K562 (cell line): ENCODE results near the gene CHRM4. TPM values are rescaled to one million over a fixed set of nuclear protein-coding genes. Genes with fewer than 3 reads are reported as not detected.

Experiments
- ATAC-seq: fragments of 200-7000 bp; cut with Tn5 transposase; 3 replicates; pipeline ENCODE4 v1.9.1; 2020; ENCODE audit warnings: moderate library complexity
- Bru-seq: library from RNA; stranded (reverse); fragments of 400-500 nt; gene quantifications from one replicate; lab custom pipeline; 2021; lab: Mats Ljungman, UMichigan
- BruChase-seq, 2 experiments: library from RNA; stranded (reverse); fragments of 400-500 nt; gene quantifications; one replicate each; lab custom pipeline; 2021; lab: Mats Ljungman, UMichigan
- BruUV-seq: library from RNA; stranded (reverse); fragments of 400-500 nt; replicated peaks from 2 replicates; lab custom pipeline; 2021; lab: Mats Ljungman, UMichigan
- CTCF ChIA-PET: fragments of 300-600 bp; formaldehyde crosslinking; extraction: SDS; loops from one replicate; lab custom pipeline; 2021; ENCODE audit warnings: low intra/inter-chr PET ratio; lab: Yijun Ruan, JAX
- POLR2A ChIA-PET: fragments of 300-600, 350-650 bp; sonication (Branson Sonifier 250); formaldehyde crosslinking; extraction: SDS; loops from one replicate; lab custom pipeline; 2021; ENCODE audit warnings: antibody characterized with exemption, inconsistent platforms; lab: Yijun Ruan, JAX
- DNase-seq, 4 experiments: peaks; one replicate each; pipeline versions ENCODE4 v3.0.0 to v3.0.0-alpha.2; 2011 to 2018; ENCODE audit warnings: low spot score in 3 of 4, mixed read lengths in 3 of 4; ENCODE audit errors: extremely low read depth in 1 of 4
- FAIRE-seq: peaks from 2 replicates; lab custom pipeline; 2011; peaks lifted over from hg19 to GRCh38; lab: Jason Lieb, UNC
- H2AFZ ChIP-seq: 2 replicates; pipeline ENCODE4 v1.6.0; 2011; ENCODE audit warnings: low read depth, low read length, control low read depth, inconsistent platforms
- H3K27ac ChIP-seq: fragments of 200-600 bp; 3 replicates; pipeline ENCODE4 v1.8.0; 2011; ENCODE audit warnings: low read depth, mild to moderate bottlenecking, control low read depth, inconsistent platforms, low read length, moderate library complexity, mixed read lengths; ENCODE audit errors: extremely low read depth
- H3K27me3 ChIP-seq, 2 experiments: fragments of 300-600 bp in 1 of 2; 2 replicates in 1 of 2; 3 replicates in 1 of 2; pipeline versions ENCODE4 v1.6.0 to v1.8.0; 2011; ENCODE audit warnings: inconsistent platforms in 2 of 2, low read length in 2 of 2, mild to moderate bottlenecking in 1 of 2, mixed read lengths in 1 of 2, moderate library complexity in 1 of 2; ENCODE audit not compliant: control insufficient read depth in 2 of 2, insufficient read depth in 2 of 2
- H3K36me3 ChIP-seq: fragments of 300-600 bp; 3 replicates; pipeline ENCODE4 v1.8.0; 2011; ENCODE audit warnings: mild to moderate bottlenecking, low read length, inconsistent platforms; ENCODE audit not compliant: control insufficient read depth, insufficient read depth
- H3K4me1 ChIP-seq, 2 experiments: fragments of 200-600 bp in 1 of 2; replicated peaks in 1 of 2; 2 replicates in 1 of 2; 3 replicates in 1 of 2; pipeline versions ENCODE4 v1.5.1 to v1.8.0; 2011; ENCODE audit warnings: inconsistent platforms in 2 of 2, low read length in 2 of 2, mild to moderate bottlenecking in 1 of 2, mixed read lengths in 1 of 2, moderate library complexity in 1 of 2; ENCODE audit not compliant: control insufficient read depth in 2 of 2, insufficient read depth in 2 of 2
- H3K4me2 ChIP-seq: 2 replicates; pipeline ENCODE4 v1.6.1; 2011; ENCODE audit warnings: low read length, control low read depth, inconsistent platforms, mixed read lengths; ENCODE audit not compliant: insufficient read depth
- H3K4me3 ChIP-seq: fragments of 200-600 bp; sonication (generic), shearing (Covaris generic); 2 replicates; pipeline ENCODE4 v1.5.1; 2016; ENCODE audit warnings: control low read depth, inconsistent platforms
- H3K79me2 ChIP-seq: fragments of 200-600 bp; 3 replicates; pipeline ENCODE4 v1.8.0; 2011; ENCODE audit warnings: low read length, inconsistent platforms; ENCODE audit not compliant: control insufficient read depth, insufficient read depth
- H3K9ac ChIP-seq, 2 experiments: 2 replicates each; pipeline versions ENCODE4 v1.6.0 to v1.6.1; 2011; ENCODE audit warnings: low read depth in 2 of 2, low read length in 2 of 2, control low read depth in 1 of 2, inconsistent platforms in 1 of 2, mild to moderate bottlenecking in 1 of 2, mixed read lengths in 1 of 2; ENCODE audit not compliant: insufficient read depth in 1 of 2
- H3K9me1 ChIP-seq: one replicate; pipeline ENCODE4 v1.6.0; 2011; ENCODE audit warnings: inconsistent platforms, mild to moderate bottlenecking, low read length, moderate library complexity; ENCODE audit not compliant: control insufficient read depth, insufficient read depth
- H3K9me3 ChIP-seq: replicated peaks from 2 replicates; pipeline ENCODE4 v1.5.1; 2011; ENCODE audit warnings: low read depth, low read length, inconsistent platforms; ENCODE audit not compliant: control insufficient read depth, insufficient read depth
- H4K20me1 ChIP-seq: replicated peaks from 2 replicates; pipeline ENCODE4 v1.6.1; 2011; ENCODE audit warnings: low read length, inconsistent platforms, mixed read lengths; ENCODE audit not compliant: control insufficient read depth, insufficient read depth
- ATF1 ChIP-seq, 2 experiments: fragments of 450-650 bp in 1 of 2; IDR thresholded peaks; 2 replicates each; pipeline ENCODE4 v1.6.1; 2016; ENCODE audit warnings: missing compliant biosample characterization in 1 of 2, missing genetic modification characterization in 1 of 2
- BMI1 ChIP-seq: fragments of 150-350 bp; IDR thresholded peaks from 2 replicates; pipeline ENCODE4 v1.6.1; 2014; ENCODE audit warnings: low read length
- CCNT2 ChIP-seq: IDR thresholded peaks from 2 replicates; pipeline ENCODE4 v1.6.1; 2011; ENCODE audit warnings: borderline replicate concordance, low read depth, mild to moderate bottlenecking, moderate library complexity, mixed read lengths, low read length; ENCODE audit not compliant: insufficient read length; ENCODE audit errors: extremely low read depth
- CTBP1 ChIP-seq: fragments of 450-650 bp; IDR thresholded peaks from 2 replicates; pipeline ENCODE4 v1.6.1; 2016; ENCODE audit warnings: borderline replicate concordance
- GABPB2 ChIP-seq: fragments of 250-450 bp; sonication (Bioruptor Pico); conservative IDR thresholded peaks from 2 replicates; pipeline ENCODE4 v1.5.1; 2021; ENCODE audit warnings: mild to moderate bottlenecking
- GATA2 ChIP-seq: sonication (generic); formaldehyde crosslinking; IDR thresholded peaks from 2 replicates; pipeline ENCODE4 v1.4.0; 2020; ENCODE audit warnings: mild to moderate bottlenecking, missing genetic modification reagents
- L3MBTL2 ChIP-seq: fragments of 450-650 bp; IDR thresholded peaks from 2 replicates; pipeline ENCODE4 v1.6.1; 2016; ENCODE audit warnings: mild to moderate bottlenecking, moderate library complexity
- MXI1 ChIP-seq: IDR thresholded peaks from 2 replicates; pipeline ENCODE4 v1.6.1; 2011; ENCODE audit warnings: low read depth, mild to moderate bottlenecking, improper control_type of control experiment, low read length
- MYC ChIP-seq, 2 experiments: fragments of 250-450 bp in 1 of 2; sonication (Bioruptor Pico) in 1 of 2; IDR thresholded peaks; 2 replicates each; pipeline versions ENCODE4 v1.5.1 to v1.6.1; 2012 to 2021; ENCODE audit warnings: low read depth in 2 of 2, borderline replicate concordance in 1 of 2, improper control_type of control experiment in 1 of 2, low read length in 1 of 2, mild to moderate bottlenecking in 1 of 2, moderate library complexity in 1 of 2
- SIN3A ChIP-seq, 2 experiments: fragments of 150-350 bp in 1 of 2; IDR thresholded peaks; 2 replicates each; pipeline ENCODE4 v1.6.1; 2011 to 2016; ENCODE audit warnings: borderline replicate concordance in 2 of 2, low read depth in 2 of 2, low read length in 2 of 2, mild to moderate bottlenecking in 2 of 2, moderate library complexity in 2 of 2; ENCODE audit not compliant: control insufficient read depth in 1 of 2
- TCFL5 ChIP-seq: fragments of 250-450 bp; sonication (Bioruptor Pico); conservative IDR thresholded peaks from 2 replicates; pipeline ENCODE4 v1.6.1; 2021; ENCODE audit warnings: mild to moderate bottlenecking, moderate library complexity, matching md5 sums
- YY1 ChIP-seq, 3 experiments: IDR thresholded peaks; 2 replicates each; pipeline ENCODE4 v1.6.1; 2011; ENCODE audit warnings: low read length in 2 of 3, mild to moderate bottlenecking in 2 of 3, moderate library complexity in 2 of 3, borderline replicate concordance in 1 of 3, control low read depth in 1 of 3, low read depth in 1 of 3; ENCODE audit not compliant: insufficient read depth in 3 of 3, insufficient replicate concordance in 2 of 3, control insufficient read depth in 1 of 3, insufficient read length in 1 of 3; ENCODE audit errors: extremely low read depth in 1 of 3
- WGBS: fragments of 100-300 bp; shearing (Covaris generic); methylation state at CpG from one replicate; pipeline ENCODE4 v1.1.6; 2016; ENCODE audit warnings: low coverage, mixed read lengths; ENCODE audit not compliant: insufficient coverage; ENCODE audit errors: missing lambda C conversion rate; 5-methylcytosine and 5-hydroxymethylcytosine counted together
- in situ Hi-C: fragments of 300-500 bp; cut with MboI; formaldehyde crosslinking; loops from 4 replicates; pipeline ENCODE4 v1.15.0; 2018; ENCODE audit warnings: inconsistent platforms, mixed read lengths
- intact Hi-C: fragments of 100-400 bp; cut with micrococcal nuclease; formaldehyde crosslinking; loops from 2 replicates; pipeline ENCODE4 v1.14.2; 2022
- long read RNA-seq, 3 experiments: library from polyadenylated mRNA in 2 of 3; library from RNA in 1 of 3; unstranded in 2 of 3; stranded (forward) in 1 of 3; transcript quantifications; one replicate each; pipeline ENCODE4 v2.0.0, GENCODE V29; 2019 to 2022
- polyA minus RNA-seq, 3 experiments: library from RNA; depleted of rRNA, polyadenylated mRNA; stranded (reverse); fragments of >200 nt; gene quantifications; 2 replicates each; pipeline ENCODE4 v1.2.3, GENCODE V29; 2011
- polyA plus RNA-seq, 8 experiments: library from polyadenylated mRNA; depleted of rRNA in 4 of 8; stranded (reverse) in 5 of 8; unstranded in 3 of 8; fragments of >200 nt; fragmentation: Nextera tagmentation in 2 of 8; fragmentation: Illumina TruSeq in 1 of 8; extraction: Ambion mirVana in 2 of 8; extraction: Trizol in 1 of 8; gene quantifications; 2 replicates each; pipeline versions ENCODE4 v1.2.1 to v1.2.3, GENCODE V29; 2011 to 2014; ENCODE audit warnings: inconsistent platforms in 1 of 8, missing spikeins in 1 of 8
- total RNA-seq, 7 experiments: library from RNA; depleted of rRNA in 6 of 7; stranded (reverse); fragments of >200 nt in 6 of 7; fragmentation: Illumina TruSeq in 2 of 7; extraction: Trizol in 2 of 7; gene quantifications; 2 replicates each; pipeline versions ENCODE4 v1.2.1 to v1.2.3, GENCODE V29; 2011 to 2021; ENCODE audit warnings: low replicate concordance in 1 of 7
- TF ChIP-seq, protein P1 (sequence below), 2 experiments: fragments of 450-650 bp in 1 of 2; sonication (generic) in 1 of 2; formaldehyde crosslinking; conservative IDR thresholded peaks; 2 replicates each; pipeline versions ENCODE4 v1.4.0 to v1.8.1; 2020 to 2022; ENCODE audit warnings: mild to moderate bottlenecking in 1 of 2, missing genetic modification reagents in 1 of 2

Gene CHRM4
- total RNA-seq (2011; cell fraction: chromatin; rRNA removed; ENCODE audit: low replicate concordance): 1.0 and 3.7 TPM in 2 replicates
- total RNA-seq (2011; cell fraction: nucleolus; rRNA removed): 1.6 and 4.0 TPM in 2 replicates
- total RNA-seq (2011; cell fraction: nucleoplasm; rRNA removed): 1.2 TPM in 2 replicates
- total RNA-seq (2014; rRNA removed): 0.73 and 1.3 TPM in 2 replicates
- 0.19 and 0.22 TPM in 2 replicates for total RNA-seq (2014; rRNA removed; fragmentation: Illumina TruSeq; extraction: Trizol)
- total RNA-seq (2015; rRNA removed; fragmentation: Illumina TruSeq; extraction: Trizol): 0.22 and 0.49 TPM in 2 replicates
- total RNA-seq (2021): 0.89 and 1.0 TPM in 2 replicates
- polyA plus RNA-seq (2011; rRNA removed): 0.62 and 0.74 TPM in 2 replicates
- 0.84 and 2.3 TPM in 2 replicates for polyA plus RNA-seq (2011; cell fraction: cytosol; rRNA removed)
- 0.60 and 1.5 TPM in 2 replicates for polyA plus RNA-seq (2011; cell fraction: nucleus; rRNA removed)
- 0.35 and 0.68 TPM in 2 replicates for polyA plus RNA-seq (2012)
- polyA plus RNA-seq (2014; fragmentation: Illumina TruSeq; extraction: Trizol): 0.40 and 0.76 TPM in 2 replicates
- not detected for polyA plus RNA-seq (2014; fragmentation: Nextera tagmentation; extraction: Ambion mirVana)
- 0.33 and 0.58 TPM in 2 replicates for polyA plus RNA-seq (2014; rRNA removed)
- 0.42 and 1.1 TPM in 2 replicates for polyA minus RNA-seq (2011; rRNA and poly(A)+ RNA removed)
- 1.6 TPM in 1 of 2 replicates, not detected in the other for polyA minus RNA-seq (2011; cell fraction: cytosol; rRNA and poly(A)+ RNA removed)
- polyA minus RNA-seq (2011; cell fraction: nucleus; rRNA and poly(A)+ RNA removed): 0.89 and 2.6 TPM in 2 replicates
- percentile 39 among the genes with signal in this experiment for Bru-seq, nascent RNA
- not detected for BruChase-seq, experiment 1, labeled RNA remaining after a 2-hour chase
- percentile 31 among the genes with signal in this experiment for BruChase-seq, experiment 2, labeled RNA remaining after a 6-hour chase
- long read RNA-seq, experiment 1, partial matches to known transcripts: 0 of 2 reads
- long read RNA-seq, experiment 1, other reads (novel, unspliced or antisense): 1 of 2 reads
- long read RNA-seq, experiment 2: 0 reads
- long read RNA-seq, experiment 3: 0 reads

DNA sequence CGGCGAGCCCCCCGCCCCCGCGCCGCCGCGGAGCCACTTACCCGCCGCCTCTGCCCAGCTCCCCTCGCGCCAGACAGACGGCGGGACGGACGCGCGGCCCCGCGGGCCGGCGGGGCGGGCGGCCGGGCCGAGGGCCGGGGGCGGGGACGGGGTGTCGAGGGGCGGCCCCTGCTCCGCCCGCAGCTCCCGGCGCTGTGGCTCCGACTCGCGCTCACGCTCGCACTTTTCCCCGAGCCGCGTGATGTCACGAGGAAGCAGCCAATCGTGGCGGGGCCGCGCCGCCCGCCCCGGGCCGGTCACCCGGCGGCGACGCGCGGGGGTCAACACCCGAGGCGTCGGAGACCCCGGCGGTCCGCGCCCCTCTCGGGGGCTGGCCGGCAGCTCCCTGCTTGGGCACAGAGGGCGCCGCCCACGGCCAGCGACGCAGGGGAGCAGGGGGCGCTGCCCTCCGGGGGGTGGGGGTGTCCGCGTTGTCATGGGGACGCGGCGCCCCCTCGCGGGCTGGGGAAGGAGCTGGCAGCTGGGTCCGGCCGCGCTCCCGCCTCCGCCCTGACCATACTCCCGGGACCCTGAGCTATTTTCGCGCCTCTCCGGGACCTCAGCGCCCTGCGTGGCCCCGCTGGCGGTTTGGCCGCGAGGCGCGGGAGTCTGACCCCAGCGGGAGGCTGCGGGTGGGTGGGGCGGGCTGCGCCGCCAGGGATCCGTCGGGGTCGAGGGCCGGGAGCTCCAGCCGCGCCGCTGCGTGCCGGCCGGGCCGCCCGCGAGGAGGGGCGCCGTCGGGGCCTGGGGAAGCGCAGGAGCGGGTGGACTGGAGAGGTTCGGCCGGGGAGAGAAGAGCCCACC is at the start of gene CHRM4:
Gene CHRM4, minus strand, starts transcription at position 199 of the 843 bp plus-strand sequence. CDS start 5,219 bp downstream, outside the sequence.
- in situ Hi-C loops (no loop called here), intact Hi-C loops (no loop called here)
- Histone ChIP-seq H3K36me3 (peaks cover 5% of the 10 kb centered on the region; the same call in 1 of the 3 replicates), H3K79me2 (no peaks in the 10 kb centered on the region), H3K9me3 (no peaks in the 10 kb centered on the region), H3K9me1 (no peaks in the 10 kb centered on the region), H3K9ac (peak within 1 kb of the TSS; percentile 45 to 87; a peak in 3 of 4 replicates), H3K27ac (peak within 1 kb of the TSS; percentile 61; the same call in 1 of the 3 replicates), H4K20me1 (peaks cover 16% of the 10 kb centered on the region), H3K4me1 (peaks cover 19 to 60% of the 10 kb centered on the region in 2 experiments), H3K27me3 (peaks cover 0 to 11% of the 10 kb centered on the region in 2 experiments; a peak in 1 of 5 replicates), H2AFZ (peak within 1 kb of the TSS; percentile 82), H3K4me3 (peak within 1 kb of the TSS; percentile 81), H3K4me2 (peak within 1 kb of the TSS; percentile 70)
- BruUV-seq: no TSS peak
- 0% methylated on average over 24 of the region's 123 CpGs for WGBS
- peak; percentile 90 to 93 (median 90) for DNase-seq
- ATAC-seq: peak; percentile 76
- no peak for FAIRE-seq
- ChIA-PET CTCF (interaction anchor here (0.7 kb wide), 1 partner anchor 620 kb away, joined by 3 read pairs; no protein-coding TSS in a partner anchor), POLR2A (interaction anchor here (0.5 to 2.0 kb wide), 18 partner anchors 9 to 978 kb away, joined by 3 to 13 read pairs (median 3); partner anchors contain the start of genes MDK and NR1H3)
- TF ChIP-seq TCFL5 (CRISPR knock-in tag): no peak
- TF ChIP-seq, protein P1, sequence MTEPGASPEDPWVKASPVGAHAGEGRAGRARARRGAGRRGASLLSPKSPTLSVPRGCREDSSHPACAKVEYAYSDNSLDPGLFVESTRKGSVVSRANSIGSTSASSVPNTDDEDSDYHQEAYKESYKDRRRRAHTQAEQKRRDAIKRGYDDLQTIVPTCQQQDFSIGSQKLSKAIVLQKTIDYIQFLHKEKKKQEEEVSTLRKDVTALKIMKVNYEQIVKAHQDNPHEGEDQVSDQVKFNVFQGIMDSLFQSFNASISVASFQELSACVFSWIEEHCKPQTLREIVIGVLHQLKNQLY (CRISPR knock-in tag; conservative IDR thresholded peaks at IDR 0.05): no peak
- TF ChIP-seq CCNT2: peak; percentile 10
- TF ChIP-seq MYC (IDR thresholded peaks at IDR 0.05; ENCODE audit: low read depth, low read length): peak; percentile 14; the same call in 1 of the 2 replicates
- no peak for TF ChIP-seq MYC (CRISPR knock-in tag; IDR thresholded peaks at IDR 0.05; ENCODE audit: borderline replicate concordance, low read depth)
- TF ChIP-seq ATF1 (CRISPR knock-in tag; IDR thresholded peaks at IDR 0.05): no peak
- TF ChIP-seq ATF1 (tag; IDR thresholded peaks at IDR 0.05): peak; percentile 66; the same call in 1 of the 2 replicates
- peak; percentile 67 for TF ChIP-seq MXI1
- TF ChIP-seq L3MBTL2: peak; percentile 84
- TF ChIP-seq GATA2 (CRISPR knock-in tag): no peak
- TF ChIP-seq BMI1: peak; percentile 69; the same call in 1 of the 2 replicates
- 0 out of 4 replicates have a peak, but pooled peaks of 1 of the 2 experiments have one; percentile 11 for TF ChIP-seq SIN3A (IDR thresholded peaks at IDR 0.05; ENCODE audit: borderline replicate concordance in 2 of 2, control insufficient read depth in 1 of 2, low read depth in 2 of 2, low read length in 2 of 2)
- TF ChIP-seq YY1 (IDR thresholded peaks at IDR 0.05; ENCODE audit: borderline replicate concordance in 1 of 3, control insufficient read depth in 1 of 3, extremely low read depth in 1 of 3, insufficient read depth in 3 of 3, insufficient read length in 1 of 3, insufficient replicate concordance in 2 of 3, low read depth in 1 of 3, low read length in 2 of 3): peak in 1 of 3 experiments; percentile 6
- peak; percentile 92 for TF ChIP-seq CTBP1
- no peak for TF ChIP-seq GABPB2 (CRISPR knock-in tag)
